ENCODE data around the gene OR5A1. TPM values are rescaled to one million over a fixed set of nuclear protein-coding genes. Genes with fewer than 3 reads are reported as not detected.

The OR5A1 gene
- under 1 TPM in 1 of 4 donors, not detected in 3; 0.04 TPM for total RNA-seq

DNA sequence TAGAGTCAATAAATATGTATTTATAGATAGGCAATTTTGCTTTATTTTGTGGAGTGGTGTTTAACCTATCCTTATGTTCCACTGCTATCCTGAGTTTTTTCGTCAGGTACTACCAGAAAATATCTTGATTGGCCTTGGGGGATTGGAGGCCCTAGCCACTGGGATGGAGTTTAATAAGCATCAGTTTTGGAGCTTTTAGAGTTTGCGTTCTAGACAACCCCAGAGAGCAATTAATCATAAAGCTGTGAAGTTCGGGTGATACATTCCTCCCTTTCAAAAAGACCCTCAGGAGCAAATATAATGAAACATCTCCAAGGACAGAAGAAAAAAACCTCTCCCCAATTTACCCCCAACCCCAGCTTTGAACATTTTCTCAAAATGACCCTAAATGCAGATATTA, at the start of gene OR5A1:
Gene OR5A1 (plus strand): TSS at position 301 of the 400 bp plus-strand sequence. CDS start 6,700 bp downstream, outside the sequence.
- H3K4me3 ChIP-seq = no peak within 1 kb of the TSS
- no peak within 1 kb of the TSS for H3K27ac ChIP-seq
- H3K4me1 ChIP-seq = no peaks in the 10 kb centered on the region
- no peaks in the 10 kb centered on the region for H3K36me3 ChIP-seq
- WGBS = 46% methylated on average over 3 of the region's 3 CpGs
- DNase-seq (ENCODE audit: low spot score in 2 of 2) = no peak
- no peaks in the 10 kb centered on the region for H3K9me3 ChIP-seq
- TF ChIP-seq, protein P1, sequence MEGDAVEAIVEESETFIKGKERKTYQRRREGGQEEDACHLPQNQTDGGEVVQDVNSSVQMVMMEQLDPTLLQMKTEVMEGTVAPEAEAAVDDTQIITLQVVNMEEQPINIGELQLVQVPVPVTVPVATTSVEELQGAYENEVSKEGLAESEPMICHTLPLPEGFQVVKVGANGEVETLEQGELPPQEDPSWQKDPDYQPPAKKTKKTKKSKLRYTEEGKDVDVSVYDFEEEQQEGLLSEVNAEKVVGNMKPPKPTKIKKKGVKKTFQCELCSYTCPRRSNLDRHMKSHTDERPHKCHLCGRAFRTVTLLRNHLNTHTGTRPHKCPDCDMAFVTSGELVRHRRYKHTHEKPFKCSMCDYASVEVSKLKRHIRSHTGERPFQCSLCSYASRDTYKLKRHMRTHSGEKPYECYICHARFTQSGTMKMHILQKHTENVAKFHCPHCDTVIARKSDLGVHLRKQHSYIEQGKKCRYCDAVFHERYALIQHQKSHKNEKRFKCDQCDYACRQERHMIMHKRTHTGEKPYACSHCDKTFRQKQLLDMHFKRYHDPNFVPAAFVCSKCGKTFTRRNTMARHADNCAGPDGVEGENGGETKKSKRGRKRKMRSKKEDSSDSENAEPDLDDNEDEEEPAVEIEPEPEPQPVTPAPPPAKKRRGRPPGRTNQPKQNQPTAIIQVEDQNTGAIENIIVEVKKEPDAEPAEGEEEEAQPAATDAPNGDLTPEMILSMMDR (IDR thresholded peaks at IDR 0.05) = no peak
- TF ChIP-seq POLR2AphosphoS5 (IDR thresholded peaks at IDR 0.05) = no peak
- TF ChIP-seq EP300 (IDR thresholded peaks at IDR 0.05) = no peak
- no peak for TF ChIP-seq POLR2A (IDR thresholded peaks at IDR 0.05)
- H3K27me3 ChIP-seq = no peaks in the 10 kb centered on the region

DNA sequence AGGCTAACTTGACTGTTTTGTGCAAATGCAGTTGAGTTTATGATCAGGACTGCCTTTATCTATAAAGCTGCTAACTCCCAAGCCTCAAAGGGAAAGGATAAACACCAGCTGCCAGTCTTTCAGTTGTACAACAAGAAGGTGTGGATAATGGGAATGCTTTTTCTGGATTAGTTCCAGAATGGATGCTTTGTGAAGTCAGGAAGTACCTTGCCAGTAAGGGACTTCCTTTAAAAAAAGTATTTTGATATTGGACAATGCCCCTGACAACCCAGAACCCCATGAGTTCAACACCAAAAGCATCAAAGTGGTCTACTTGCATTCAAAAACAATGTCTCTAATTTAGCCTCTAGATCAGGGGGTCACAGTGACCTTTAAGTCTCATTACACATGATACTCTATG, 42.1 kb upstream of the OR5A1 start:
- Histone ChIP-seq H3K4me1 (no peaks in the 10 kb centered on the region), H3K4me3 (no peak overlapping the region), H3K27ac (no peak overlapping the region), H3K9me3 (no peaks in the 10 kb centered on the region), H3K27me3 (no peaks in the 10 kb centered on the region), H3K36me3 (no peaks in the 10 kb centered on the region)
- no peak for TF ChIP-seq EP300 (IDR thresholded peaks at IDR 0.05)
- TF ChIP-seq POLR2A (IDR thresholded peaks at IDR 0.05) = no peak
- TF ChIP-seq, protein P1 (IDR thresholded peaks at IDR 0.05) = no peak
- TF ChIP-seq POLR2AphosphoS5 (IDR thresholded peaks at IDR 0.05) = no peak
- no peak for DNase-seq (ENCODE audit: low spot score in 2 of 2)

DNA sequence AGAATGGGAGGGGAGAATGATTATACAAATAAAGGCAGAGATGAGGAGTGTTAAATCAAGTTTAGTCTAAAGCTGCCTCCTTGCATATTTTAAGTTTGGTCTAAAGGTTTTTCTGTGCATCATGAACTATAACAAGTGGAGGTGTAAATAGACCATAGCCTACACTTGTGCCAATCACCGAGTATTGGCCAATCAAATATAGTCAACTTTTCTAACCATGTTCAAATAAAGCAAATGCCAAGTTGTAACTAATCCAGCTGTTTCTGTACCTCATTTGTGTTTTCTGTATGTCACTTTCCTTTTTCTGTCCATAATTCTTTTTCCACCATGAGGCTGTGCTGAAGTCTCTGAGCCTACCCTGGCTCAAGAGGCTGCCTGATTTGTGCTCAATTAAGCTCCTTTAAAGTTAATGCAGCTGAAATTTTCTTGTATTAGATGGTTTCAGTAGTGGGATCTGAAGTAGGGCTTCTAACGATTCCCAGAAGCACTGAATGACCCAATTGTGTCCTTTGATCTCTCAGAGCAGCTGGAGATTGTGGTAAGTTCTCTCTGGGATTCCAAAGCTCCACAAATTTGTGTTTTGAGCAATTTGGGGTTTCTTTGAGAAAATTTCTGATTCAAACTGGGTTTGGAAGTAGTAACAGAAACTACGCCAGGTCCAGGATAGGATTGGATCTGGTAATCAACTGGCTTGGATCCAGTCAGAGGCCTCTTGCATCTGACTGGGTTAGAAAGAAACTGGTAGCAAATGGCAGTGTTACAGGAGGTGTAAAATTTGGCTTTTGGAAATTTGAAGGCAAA, 35.6 kb upstream of the OR5A1 start:
- WGBS = 70% methylated on average over 3 of the region's 3 CpGs
- Histone ChIP-seq H3K27ac (no peak overlapping the region), H3K27me3 (no peaks in the 10 kb centered on the region), H3K36me3 (no peaks in the 10 kb centered on the region), H3K4me3 (no peak overlapping the region), H3K4me1 (no peaks in the 10 kb centered on the region), H3K9me3 (no peaks in the 10 kb centered on the region)
- DNase-seq (ENCODE audit: low spot score in 2 of 2) = no peak
- TF ChIP-seq POLR2AphosphoS5 (IDR thresholded peaks at IDR 0.05) (no peak), EP300 (IDR thresholded peaks at IDR 0.05) (no peak), POLR2A (IDR thresholded peaks at IDR 0.05) (no peak)
- TF ChIP-seq, protein P1 (IDR thresholded peaks at IDR 0.05) = no peak

DNA sequence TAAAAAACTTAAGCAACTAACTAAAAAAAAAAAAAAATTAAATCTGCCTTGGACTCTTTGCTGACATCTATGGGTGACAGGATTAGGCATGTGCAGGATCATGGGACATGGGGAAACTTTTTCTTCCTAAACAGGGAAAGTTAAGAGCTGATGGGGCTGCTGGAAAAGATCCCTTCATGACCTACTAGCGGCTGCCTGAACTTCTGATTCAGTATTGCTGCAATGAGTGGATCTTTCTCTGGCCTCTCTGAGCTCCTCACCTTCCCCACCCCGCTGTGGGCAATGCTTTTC, 35.1 kb upstream of the OR5A1 start:
- no peaks in the 10 kb centered on the region for H3K4me1 ChIP-seq
- H3K27me3 ChIP-seq = no peaks in the 10 kb centered on the region
- H3K27ac ChIP-seq = no peak overlapping the region
- H3K4me3 ChIP-seq = no peak overlapping the region
- peaks cover 4% of the 10 kb centered on the region for H3K9me3 ChIP-seq
- H3K36me3 ChIP-seq = no peaks in the 10 kb centered on the region
- DNase-seq (ENCODE audit: low spot score in 2 of 2) = no peak
- TF ChIP-seq, protein P1 (IDR thresholded peaks at IDR 0.05) = no peak
- no peak for TF ChIP-seq EP300 (IDR thresholded peaks at IDR 0.05)
- TF ChIP-seq POLR2A (IDR thresholded peaks at IDR 0.05) = no peak
- TF ChIP-seq POLR2AphosphoS5 (IDR thresholded peaks at IDR 0.05) = no peak
- 57% methylated on average over 2 of the region's 2 CpGs for WGBS

DNA sequence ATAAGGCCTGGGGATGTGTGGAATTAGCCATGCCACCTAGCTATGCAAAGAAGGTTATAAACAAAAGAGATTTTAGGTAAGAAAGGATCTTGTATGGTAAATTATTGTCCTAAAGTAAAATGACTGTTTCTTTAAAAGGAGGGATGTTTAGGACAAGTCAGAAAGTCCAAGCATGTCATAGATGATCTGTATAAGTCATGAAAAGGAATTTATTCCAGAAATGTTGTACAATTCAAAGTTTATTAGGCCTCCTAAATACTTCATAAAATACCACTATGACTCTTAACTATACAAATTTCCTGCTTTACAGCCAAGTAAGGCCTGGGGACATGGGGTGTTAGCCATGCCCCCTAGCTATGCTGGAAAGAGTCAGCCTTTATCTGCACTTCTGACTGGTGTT, 32.7 kb upstream of the OR5A1 start:
- no peak overlapping the region for H3K4me3 ChIP-seq
- no peaks in the 10 kb centered on the region for H3K4me1 ChIP-seq
- DNase-seq (ENCODE audit: low spot score in 2 of 2) = no peak
- no peak for TF ChIP-seq POLR2A (IDR thresholded peaks at IDR 0.05)
- TF ChIP-seq EP300 (IDR thresholded peaks at IDR 0.05) = no peak
- TF ChIP-seq, protein P1 (IDR thresholded peaks at IDR 0.05) = no peak
- TF ChIP-seq POLR2AphosphoS5 (IDR thresholded peaks at IDR 0.05) = no peak
- no peak overlapping the region for H3K27ac ChIP-seq
- no peaks in the 10 kb centered on the region for H3K36me3 ChIP-seq
- peaks cover 4% of the 10 kb centered on the region for H3K9me3 ChIP-seq
- H3K27me3 ChIP-seq = no peaks in the 10 kb centered on the region
